LNCAP (cell line): ENCODE measurements around the gene GGN.

ENCODE experiments used
- CTCF ChIP-seq: fragments of 450-650 bp; IDR thresholded peaks from 2 replicates; pipeline ENCODE4 v1.5.1; 2017; ENCODE audit warnings: mild to moderate bottlenecking

Gene GGN

DNA sequence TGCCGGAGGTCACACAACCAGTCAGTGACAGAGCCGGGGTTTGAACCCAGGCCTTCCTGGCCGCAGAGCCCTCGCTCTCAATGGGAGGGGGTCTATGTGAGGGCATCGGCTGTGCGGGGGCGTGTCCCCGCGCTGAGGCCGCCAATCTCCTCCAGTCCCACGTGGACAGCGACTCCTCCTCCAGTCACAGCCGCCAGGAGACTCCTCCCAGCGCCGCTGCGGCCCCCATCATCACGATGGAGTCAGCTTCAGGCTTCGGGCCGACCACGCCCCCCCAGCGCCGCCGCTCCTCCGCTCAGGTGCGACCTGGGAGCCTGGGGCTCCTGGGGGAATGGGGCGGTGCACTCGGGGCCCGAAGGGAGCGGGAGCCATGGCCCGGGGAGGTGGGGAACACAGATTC lies 6.7 kb upstream of the GGN start:
- TF ChIP-seq CTCF = no peak

GRCh38 chr19:38392707-38393308 lies 5.0 kb upstream of the GGN start:
- no peak for TF ChIP-seq CTCF

DNA sequence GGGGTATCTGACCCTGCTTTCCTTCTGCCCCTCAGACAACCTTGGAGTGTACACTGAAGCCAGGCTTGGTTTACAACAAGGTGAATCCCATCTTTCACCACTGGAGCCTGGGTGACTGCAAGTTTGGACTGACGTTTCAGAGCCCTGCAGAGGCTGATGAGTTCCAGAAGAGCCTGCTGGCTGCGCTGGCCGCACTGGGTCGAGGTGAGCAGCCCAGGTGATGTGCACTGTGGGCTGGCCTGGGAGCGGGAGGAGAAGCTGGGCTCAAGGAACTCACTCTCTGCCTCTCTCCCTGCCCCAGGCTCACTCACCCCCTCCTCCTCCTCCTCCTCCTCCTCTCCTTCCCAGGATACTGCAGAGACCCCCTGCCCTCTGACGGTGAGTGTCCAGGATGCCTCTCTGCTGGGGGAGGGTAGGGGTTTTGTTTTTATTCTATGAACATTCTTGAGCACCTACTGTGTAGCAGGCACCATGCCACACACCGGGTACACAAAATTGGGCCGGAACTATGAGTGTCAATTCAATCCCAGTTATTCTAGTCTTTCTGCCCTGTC lies 4.2 kb upstream of the GGN start:
- TF ChIP-seq CTCF = no peak

- TF ChIP-seq CTCF = no peak
These were observed 2.4 kb upstream of the GGN start for GRCh38 chr19:38389957-38390924.

DNA sequence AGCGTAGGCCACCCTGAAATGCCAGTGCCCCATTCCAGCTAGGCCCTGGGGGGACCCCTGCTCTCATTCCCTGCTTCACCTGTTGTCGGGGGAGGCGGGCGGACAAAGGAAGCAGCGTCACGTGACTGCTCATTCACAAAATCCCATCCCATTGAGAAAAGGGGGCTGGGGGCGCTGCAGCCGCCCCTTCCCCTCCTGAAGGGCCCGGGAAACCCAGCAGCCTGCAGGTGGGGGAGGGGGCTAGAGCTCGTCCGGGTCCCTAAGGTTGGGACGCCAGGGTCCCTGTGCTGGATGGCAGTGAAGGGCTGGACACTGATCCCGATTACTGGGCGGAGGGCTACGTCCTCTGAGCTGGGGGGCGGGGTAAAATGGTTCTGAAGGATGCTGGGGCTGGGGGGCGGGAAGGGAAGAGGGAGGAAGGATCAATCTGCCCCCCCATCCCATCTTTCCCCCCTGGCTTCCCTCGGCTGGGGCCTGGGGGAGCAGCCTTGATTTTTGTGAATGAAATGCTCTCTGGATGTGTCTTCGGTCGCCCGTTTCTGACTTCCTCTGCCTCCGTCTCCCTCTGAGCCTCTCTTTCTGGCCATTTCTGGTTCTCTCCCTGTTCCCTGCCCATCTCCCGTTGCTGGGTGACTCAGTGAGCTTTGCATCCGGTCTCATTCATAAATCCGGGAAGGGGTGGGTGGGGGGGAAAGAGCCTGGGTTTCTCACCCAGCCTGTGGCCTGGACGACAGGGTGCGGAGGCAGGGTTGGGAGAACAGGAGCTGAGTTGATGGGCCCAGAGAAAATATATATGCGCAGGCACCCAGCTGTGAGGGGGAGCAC lies 1.5 kb upstream of the GGN start:
- TF ChIP-seq CTCF = no peak

- no peak for TF ChIP-seq CTCF
These were observed 691 bp upstream of the GGN start, which contains the start of gene SPRED3 for GRCh38 chr19:38388349-38389100. TSS of gene SPRED3 (plus strand) at chr19:38388697. CDS start at chr19:38390303, 1,606 bp downstream.
